ENCODE results near the gene MEGF10. TPM values are rescaled to one million over a fixed set of nuclear protein-coding genes. Genes with fewer than 3 reads are reported as not detected.

MEGF10 gene
- total RNA-seq, 1 donor from 2014 or later, result not detected

DNA sequence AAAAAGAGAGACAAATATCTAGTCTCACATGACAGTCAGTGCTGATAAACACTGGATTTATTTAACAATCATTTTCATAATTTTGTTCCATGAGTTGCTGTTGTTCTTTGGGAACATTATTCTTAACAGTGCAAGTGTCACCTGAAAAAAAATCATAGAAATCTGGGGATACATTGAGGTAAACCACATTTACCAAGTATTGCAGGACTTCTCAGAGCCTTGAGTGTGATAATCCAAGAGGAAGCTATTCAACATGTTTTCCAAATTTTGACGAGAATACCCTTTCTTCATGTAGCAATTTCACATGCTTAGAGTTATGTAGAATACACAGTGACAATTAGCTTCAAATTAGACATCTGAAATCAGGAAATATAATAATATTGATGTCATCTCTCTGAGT lies 108.5 kb downstream of the MEGF10 start:
- no peaks in the 10 kb centered on the region for H3K36me3 ChIP-seq (ENCODE audit: control insufficient read depth, insufficient read depth, low read length)
- no peak for DNase-seq (ENCODE audit: low read depth)
- no peaks in the 10 kb centered on the region for H3K27me3 ChIP-seq (ENCODE audit: control insufficient read depth, insufficient read depth, low read length)
- FAIRE-seq, result no peak
- no peak overlapping the region for H3K4me3 ChIP-seq (ENCODE audit: low read depth, low read length)
- TF ChIP-seq, protein P1, sequence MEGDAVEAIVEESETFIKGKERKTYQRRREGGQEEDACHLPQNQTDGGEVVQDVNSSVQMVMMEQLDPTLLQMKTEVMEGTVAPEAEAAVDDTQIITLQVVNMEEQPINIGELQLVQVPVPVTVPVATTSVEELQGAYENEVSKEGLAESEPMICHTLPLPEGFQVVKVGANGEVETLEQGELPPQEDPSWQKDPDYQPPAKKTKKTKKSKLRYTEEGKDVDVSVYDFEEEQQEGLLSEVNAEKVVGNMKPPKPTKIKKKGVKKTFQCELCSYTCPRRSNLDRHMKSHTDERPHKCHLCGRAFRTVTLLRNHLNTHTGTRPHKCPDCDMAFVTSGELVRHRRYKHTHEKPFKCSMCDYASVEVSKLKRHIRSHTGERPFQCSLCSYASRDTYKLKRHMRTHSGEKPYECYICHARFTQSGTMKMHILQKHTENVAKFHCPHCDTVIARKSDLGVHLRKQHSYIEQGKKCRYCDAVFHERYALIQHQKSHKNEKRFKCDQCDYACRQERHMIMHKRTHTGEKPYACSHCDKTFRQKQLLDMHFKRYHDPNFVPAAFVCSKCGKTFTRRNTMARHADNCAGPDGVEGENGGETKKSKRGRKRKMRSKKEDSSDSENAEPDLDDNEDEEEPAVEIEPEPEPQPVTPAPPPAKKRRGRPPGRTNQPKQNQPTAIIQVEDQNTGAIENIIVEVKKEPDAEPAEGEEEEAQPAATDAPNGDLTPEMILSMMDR (IDR thresholded peaks at IDR 0.05; ENCODE audit: insufficient read depth, low read length, severe bottlenecking), result no peak

DNA sequence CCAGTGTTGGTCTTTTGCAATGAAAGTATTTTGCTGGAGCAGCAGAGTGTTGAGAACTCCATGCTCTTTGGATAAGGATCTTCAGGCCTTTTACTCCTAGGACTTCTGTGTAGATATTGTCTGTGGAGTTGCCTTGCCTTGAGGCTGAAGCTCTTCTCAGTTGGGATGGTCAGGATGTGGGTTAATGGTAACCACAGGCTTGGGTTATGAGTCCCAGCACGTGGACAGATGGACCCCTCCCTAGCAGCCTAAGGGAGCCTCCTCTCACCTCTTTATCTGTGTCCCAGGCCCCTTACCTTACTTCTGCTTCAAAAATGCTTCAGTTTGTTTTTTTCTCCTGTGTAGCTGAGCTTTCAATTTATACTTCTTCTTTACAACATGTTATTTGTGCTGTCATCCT lies 109.9 kb downstream of the MEGF10 start:
- DNase-seq (ENCODE audit: low read depth) (no peak), FAIRE-seq (no peak)
- Histone ChIP-seq H3K36me3 (ENCODE audit: control insufficient read depth, insufficient read depth, low read length) (no peaks in the 10 kb centered on the region), H3K27me3 (ENCODE audit: control insufficient read depth, insufficient read depth, low read length) (no peaks in the 10 kb centered on the region), H3K4me3 (ENCODE audit: low read depth, low read length) (no peak overlapping the region)
- TF ChIP-seq, protein P1 (IDR thresholded peaks at IDR 0.05; ENCODE audit: insufficient read depth, low read length, severe bottlenecking), result no peak

DNA sequence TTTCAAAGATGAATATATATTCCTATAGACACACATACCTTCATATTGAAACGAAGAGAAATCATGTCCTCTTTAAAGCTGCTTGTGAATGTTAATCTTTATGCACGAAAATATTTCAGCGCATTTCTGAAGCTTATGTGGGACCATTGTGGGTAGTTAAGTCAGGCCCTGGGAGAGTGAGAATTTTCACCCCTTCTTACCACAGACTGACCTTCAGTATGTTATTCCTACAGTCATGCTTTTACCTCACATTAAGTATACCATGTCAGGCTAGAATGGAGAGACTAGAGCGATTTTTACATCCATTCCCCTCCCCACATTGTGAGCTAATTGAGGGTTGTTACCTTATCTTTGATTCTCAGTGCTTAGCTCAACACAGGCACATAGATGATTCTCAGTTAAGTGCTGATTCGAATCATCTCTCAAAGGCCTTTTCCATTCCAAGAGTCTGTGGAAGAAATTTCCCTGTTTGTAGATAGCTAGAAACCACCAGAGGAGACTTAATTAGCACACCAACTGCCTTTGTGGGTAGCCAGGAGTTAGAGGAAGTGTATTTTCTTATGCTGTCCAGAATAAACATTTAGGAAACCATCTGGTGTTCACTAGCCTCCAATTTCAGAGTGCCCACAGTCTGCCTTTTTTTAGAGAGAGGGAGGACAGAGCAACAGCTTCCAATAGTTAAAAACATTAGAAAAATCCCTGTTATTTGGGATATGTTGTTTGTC lies 110.5 kb downstream of the MEGF10 start:
- no peaks in the 10 kb centered on the region for H3K27me3 ChIP-seq (ENCODE audit: control insufficient read depth, insufficient read depth, low read length)
- FAIRE-seq (no peak), DNase-seq (ENCODE audit: low read depth) (no peak)
- no peaks in the 10 kb centered on the region for H3K36me3 ChIP-seq (ENCODE audit: control insufficient read depth, insufficient read depth, low read length)
- H3K4me3 ChIP-seq (ENCODE audit: low read depth, low read length), result no peak overlapping the region
- TF ChIP-seq, protein P1 (IDR thresholded peaks at IDR 0.05; ENCODE audit: insufficient read depth, low read length, severe bottlenecking), result no peak

DNA sequence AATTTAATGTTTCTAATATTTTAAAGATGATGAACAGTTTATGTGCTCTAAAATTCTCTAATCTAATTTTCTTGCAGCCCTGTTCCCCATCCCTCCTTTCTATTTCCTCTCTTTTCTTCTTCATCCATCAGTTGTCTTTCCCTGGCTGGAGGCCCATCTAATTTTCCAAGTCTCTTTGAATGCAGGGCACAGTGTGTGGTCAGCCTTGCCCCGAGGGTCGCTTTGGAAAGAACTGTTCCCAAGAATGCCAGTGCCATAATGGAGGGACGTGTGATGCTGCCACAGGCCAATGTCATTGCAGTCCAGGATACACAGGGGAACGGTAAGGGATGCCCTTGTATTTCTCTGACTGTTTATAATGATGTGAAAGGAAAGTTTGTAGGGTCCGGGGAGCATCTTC lies 111.8 kb downstream of the MEGF10 start:
- no peak for DNase-seq (ENCODE audit: low read depth)
- Histone ChIP-seq H3K4me3 (ENCODE audit: low read depth, low read length) (no peak overlapping the region), H3K27me3 (ENCODE audit: control insufficient read depth, insufficient read depth, low read length) (no peaks in the 10 kb centered on the region), H3K36me3 (ENCODE audit: control insufficient read depth, insufficient read depth, low read length) (no peaks in the 10 kb centered on the region)
- TF ChIP-seq, protein P1 (IDR thresholded peaks at IDR 0.05; ENCODE audit: insufficient read depth, low read length, severe bottlenecking), result no peak
- FAIRE-seq, result no peak

- FAIRE-seq (no peak), DNase-seq (ENCODE audit: low read depth) (no peak)
- no peaks in the 10 kb centered on the region for H3K27me3 ChIP-seq (ENCODE audit: control insufficient read depth, insufficient read depth, low read length)
- TF ChIP-seq, protein P1 (IDR thresholded peaks at IDR 0.05; ENCODE audit: insufficient read depth, low read length, severe bottlenecking), result no peak
- no peaks in the 10 kb centered on the region for H3K36me3 ChIP-seq (ENCODE audit: control insufficient read depth, insufficient read depth, low read length)
- no peak overlapping the region for H3K4me3 ChIP-seq (ENCODE audit: low read depth, low read length)
These were observed 113.6 kb downstream of the MEGF10 start for GRCh38 chr5:127404190-127404589.

All from bronchial epithelial cell (primary cell).